Esophagus (tissue), 2 donors: ENCODE data around the gene STK25. TPM values are rescaled to one million over a fixed set of nuclear protein-coding genes. Genes with fewer than 3 reads are reported as not detected.

Source experiments
- H3K27ac ChIP-seq, 2 donors: one replicate each; pipeline ENCODE4 v1.5.1; 2013; ENCODE audit warnings: low read depth in 2 of 2, mild to moderate bottlenecking in 2 of 2, inconsistent platforms in 1 of 2, low read length in 1 of 2, moderate library complexity in 1 of 2
- H3K27me3 ChIP-seq, 2 donors: one replicate each; pipeline ENCODE4 v1.6.1; 2013; ENCODE audit warnings: low read length in 2 of 2, control low read depth in 1 of 2, mild to moderate bottlenecking in 1 of 2; ENCODE audit not compliant: insufficient read depth in 2 of 2, control insufficient read depth in 1 of 2
- H3K36me3 ChIP-seq, 2 donors: one replicate each; pipeline ENCODE4 v1.6.1; 2013; ENCODE audit warnings: low read length in 1 of 2; ENCODE audit not compliant: control insufficient read depth in 2 of 2, insufficient read depth in 2 of 2
- H3K4me1 ChIP-seq, 2 donors: one replicate each; pipeline ENCODE4 v1.6.1; 2013; ENCODE audit warnings: low read length in 1 of 2; ENCODE audit not compliant: control insufficient read depth in 2 of 2, insufficient read depth in 2 of 2
- H3K4me3 ChIP-seq, 2 donors: one replicate each; pipeline ENCODE4 v1.5.1; 2013; ENCODE audit warnings: low read length in 2 of 2, mild to moderate bottlenecking in 2 of 2, low read depth in 1 of 2, moderate library complexity in 1 of 2
- H3K9me3 ChIP-seq, 2 donors: one replicate each; pipeline ENCODE4 v1.6.1; 2013; ENCODE audit warnings: mild to moderate bottlenecking in 2 of 2, low read depth in 1 of 2, low read length in 1 of 2, moderate library complexity in 1 of 2; ENCODE audit not compliant: control insufficient read depth in 2 of 2, insufficient read depth in 1 of 2
- WGBS, 2 donors: extraction: QIAGEN DNeasy Blood & Tissue Kit; methylation state at CpG; one replicate each; pipeline ENCODE4 v1.1.7; 2013; 5-methylcytosine and 5-hydroxymethylcytosine counted together
- polyA plus RNA-seq, 2 donors: library from polyadenylated mRNA; stranded (reverse); fragments of 200-250 nt; gene quantifications; one replicate each; pipeline ENCODE4 v1.2.3, GENCODE V29; 2013
- donor health status: healthy with polysubstance abuse.
- donor health status: Bipolar disorder and iron deficiency.

The STK25 gene
- polyA plus RNA-seq, 2 donors, result 116 to 132 TPM

GRCh38 chr2:241475267-241475666, 33.1 kb downstream of the STK25 start:
- Histone ChIP-seq H3K4me1 (no peaks in the 10 kb centered on the region), H3K4me3 (no peak overlapping the region), H3K9me3 (no peaks in the 10 kb centered on the region), H3K36me3 (peaks cover 0 to 9% of the 10 kb centered on the region in 2 donors), H3K27me3 (no peaks in the 10 kb centered on the region), H3K27ac (no peak overlapping the region)
- WGBS, 2 donors, result 89 to 94% methylated on average over 3 of the region's 3 CpGs

- H3K27me3 ChIP-seq, result no peaks in the 10 kb centered on the region
- H3K36me3 ChIP-seq, result peaks cover 0 to 4% of the 10 kb centered on the region in 2 donors
- WGBS, 2 donors, result 91 to 94% methylated on average over 3 of the region's 3 CpGs
- H3K4me1 ChIP-seq, result no peaks in the 10 kb centered on the region
- H3K4me3 ChIP-seq, result no peak overlapping the region
- no peaks in the 10 kb centered on the region for H3K9me3 ChIP-seq
- H3K27ac ChIP-seq, result no peak overlapping the region
Measured at GRCh38 chr2:241473399-241473798, 35.0 kb downstream of the STK25 start.

- H3K27ac ChIP-seq, result no peak overlapping the region
- H3K4me1 ChIP-seq, result no peaks in the 10 kb centered on the region
- WGBS, 2 donors, result 87 to 96% methylated on average over 2 of the region's 2 CpGs
- no peak overlapping the region for H3K4me3 ChIP-seq
- H3K27me3 ChIP-seq, result no peaks in the 10 kb centered on the region
- H3K9me3 ChIP-seq, result no peaks in the 10 kb centered on the region
- H3K36me3 ChIP-seq, result peaks cover 0 to 3% of the 10 kb centered on the region in 2 donors
Measured at GRCh38 chr2:241469746-241470145, 38.6 kb downstream of the STK25 start.

GRCh38 chr2:241468476-241468781, 40.0 kb downstream of the STK25 start:
- H3K4me3 ChIP-seq, result no peak overlapping the region
- H3K27me3 ChIP-seq, result no peaks in the 10 kb centered on the region
- 69 to 71% methylated on average over 2 of the region's 2 CpGs for WGBS, 2 donors
- no peaks in the 10 kb centered on the region for H3K4me1 ChIP-seq
- no peaks in the 10 kb centered on the region for H3K9me3 ChIP-seq
- no peak overlapping the region for H3K27ac ChIP-seq
- H3K36me3 ChIP-seq, result peaks cover 2 to 3% of the 10 kb centered on the region in 2 donors

GRCh38 chr2:241467777-241468475, 40.5 kb downstream of the STK25 start:
- Histone ChIP-seq H3K27ac (no peak overlapping the region), H3K9me3 (no peaks in the 10 kb centered on the region), H3K4me3 (no peak overlapping the region), H3K4me1 (no peaks in the 10 kb centered on the region), H3K36me3 (peaks cover 3 to 5% of the 10 kb centered on the region in 2 donors), H3K27me3 (no peaks in the 10 kb centered on the region)
- WGBS, 2 donors, result 89 to 93% methylated on average over 23 of the region's 23 CpGs

- H3K9me3 ChIP-seq, result no peaks in the 10 kb centered on the region
- H3K36me3 ChIP-seq, result peaks cover 3 to 5% of the 10 kb centered on the region in 2 donors
- no peak overlapping the region for H3K27ac ChIP-seq
- no peak overlapping the region for H3K4me3 ChIP-seq
- no peaks in the 10 kb centered on the region for H3K4me1 ChIP-seq
- no peaks in the 10 kb centered on the region for H3K27me3 ChIP-seq
- 86 to 94% methylated on average over 8 to 10 of the region's 10 CpGs for WGBS, 2 donors
Measured at GRCh38 chr2:241466230-241466629, 42.2 kb downstream of the STK25 start.

- peaks cover 3 to 5% of the 10 kb centered on the region in 2 donors for H3K36me3 ChIP-seq
- no peak overlapping the region for H3K27ac ChIP-seq
- no peaks in the 10 kb centered on the region for H3K4me1 ChIP-seq
- WGBS, 2 donors, result 74 to 77% methylated on average over 12 of the region's 12 CpGs
- no peaks in the 10 kb centered on the region for H3K9me3 ChIP-seq
- H3K27me3 ChIP-seq, result no peaks in the 10 kb centered on the region
- H3K4me3 ChIP-seq, result no peak overlapping the region
Measured at GRCh38 chr2:241465543-241465942, 42.8 kb downstream of the STK25 start.

- peaks cover 3 to 5% of the 10 kb centered on the region in 2 donors for H3K36me3 ChIP-seq
- H3K27me3 ChIP-seq, result no peaks in the 10 kb centered on the region
- 92 to 93% methylated on average over 18 of the region's 18 CpGs for WGBS, 2 donors
- no peak overlapping the region for H3K4me3 ChIP-seq
- H3K27ac ChIP-seq, result no peak overlapping the region
- no peaks in the 10 kb centered on the region for H3K4me1 ChIP-seq
- H3K9me3 ChIP-seq, result no peaks in the 10 kb centered on the region
Measured at GRCh38 chr2:241463276-241464135, 44.9 kb downstream of the STK25 start.

GRCh38 chr2:241461693-241462677, 46.4 kb downstream of the STK25 start:
- no peak overlapping the region for H3K27ac ChIP-seq
- H3K4me3 ChIP-seq, result no peak overlapping the region
- H3K36me3 ChIP-seq, result peaks cover 0 to 5% of the 10 kb centered on the region in 2 donors
- H3K4me1 ChIP-seq, result no peaks in the 10 kb centered on the region
- no peaks in the 10 kb centered on the region for H3K9me3 ChIP-seq
- H3K27me3 ChIP-seq, result no peaks in the 10 kb centered on the region
- WGBS, 2 donors, result 79 to 88% methylated on average over 19 of the region's 19 CpGs
